OCI-M1 (cell line): ENCODE measurements around the gene TRIM62.
"Not testable (repeated sequence)": the region's sequence is repeated elsewhere in the genome, so short reads cannot be mapped to it uniquely, and the experiment has no call there.

Source experiments
- DNase-seq: peaks from one replicate; lab custom pipeline; 2025; lab: John Stamatoyannopoulos, UW

Gene TRIM62

DNA sequence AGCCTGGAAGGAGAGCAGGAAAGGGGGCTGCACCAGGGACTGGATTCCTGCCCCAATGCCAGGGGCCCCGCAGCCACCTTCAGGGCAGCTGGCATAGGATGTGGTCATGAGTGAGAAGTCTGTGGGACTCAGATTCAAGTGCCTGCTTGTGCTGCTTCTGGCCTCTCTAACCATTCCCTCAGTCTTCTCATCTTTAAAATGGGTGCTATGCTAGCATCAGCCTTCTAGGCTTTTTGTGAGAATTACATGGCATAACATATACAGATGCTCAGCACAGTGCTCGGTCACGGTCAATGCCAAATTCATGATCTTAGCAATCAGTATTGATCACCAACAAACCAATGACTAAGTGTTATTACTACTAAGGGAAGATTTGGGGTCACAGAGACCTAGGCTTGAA lies 23.5 kb downstream of the TRIM62 start:
- DNase-seq: no peak

DNA sequence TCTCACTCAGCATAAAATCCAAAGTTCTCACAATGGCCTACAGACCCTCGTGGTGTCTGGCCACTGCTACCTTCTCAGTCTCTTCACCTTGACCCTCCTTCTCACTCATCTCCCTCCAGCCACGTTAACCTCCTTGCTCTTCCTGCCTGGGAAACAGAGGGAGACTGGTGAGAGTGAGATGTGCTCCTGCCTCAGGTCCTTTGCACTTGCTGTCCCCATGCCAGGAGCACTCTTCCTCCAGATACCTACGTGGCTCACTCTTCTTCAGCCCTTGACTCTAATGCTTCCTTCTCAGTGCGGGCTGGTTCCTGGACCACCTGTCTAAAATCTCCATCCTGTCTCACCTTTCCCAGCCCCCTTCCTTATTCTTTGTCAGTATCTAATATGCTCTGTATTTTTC lies 24.7 kb downstream of the TRIM62 start:
- no peak for DNase-seq

DNA sequence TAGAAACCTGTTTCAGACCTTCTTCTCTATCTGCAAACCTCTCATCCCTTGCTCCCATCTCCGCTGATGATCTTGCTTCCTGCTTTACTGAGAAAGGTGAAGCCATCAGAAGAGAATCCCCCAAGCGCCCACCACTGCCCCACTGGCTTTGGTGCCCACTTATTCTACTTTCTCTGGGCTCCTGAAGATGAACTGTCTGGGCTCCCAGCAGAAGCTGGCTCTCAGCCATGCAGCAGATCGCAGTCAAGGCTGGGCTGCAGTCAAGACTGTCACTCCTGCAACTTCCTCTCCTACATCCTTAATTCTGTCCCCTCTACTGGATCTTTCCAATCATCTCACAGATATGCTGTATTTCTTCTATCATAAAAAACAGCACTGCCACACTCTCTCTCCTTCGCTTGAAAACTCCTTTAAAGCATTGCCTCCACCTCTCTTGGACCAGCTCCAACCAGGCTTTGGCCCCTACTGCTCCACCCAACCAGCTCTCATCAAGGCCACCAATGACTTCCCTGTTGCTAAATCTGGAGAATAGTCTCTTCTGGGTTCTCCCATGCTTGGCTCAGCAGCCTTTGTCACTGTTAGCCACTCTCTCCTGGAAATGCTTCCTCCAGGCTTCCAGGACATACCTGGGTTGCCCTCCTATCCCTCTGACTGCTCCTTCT lies 25.8 kb downstream of the TRIM62 start:
- DNase-seq: no peak

DNA sequence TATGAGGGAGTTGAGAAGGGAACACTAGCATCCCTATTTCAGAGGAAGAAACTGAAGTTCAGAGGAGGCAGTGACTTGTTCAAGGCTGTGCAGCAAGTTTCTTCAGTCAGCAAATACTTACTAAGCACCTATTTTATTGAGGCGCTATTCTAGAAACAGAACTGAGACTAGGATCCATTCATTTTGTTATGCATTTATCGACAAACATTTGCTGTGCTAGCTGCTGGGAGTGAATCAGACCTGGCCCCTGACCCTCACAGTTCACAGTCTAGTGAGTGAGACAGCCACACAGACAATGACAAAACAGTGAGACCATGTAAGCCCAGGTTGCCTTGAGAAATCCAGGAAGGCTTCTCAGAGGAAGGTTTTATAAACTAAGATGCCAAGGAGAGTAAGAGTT lies 28.2 kb downstream of the TRIM62 start:
- no peak for DNase-seq

DNA sequence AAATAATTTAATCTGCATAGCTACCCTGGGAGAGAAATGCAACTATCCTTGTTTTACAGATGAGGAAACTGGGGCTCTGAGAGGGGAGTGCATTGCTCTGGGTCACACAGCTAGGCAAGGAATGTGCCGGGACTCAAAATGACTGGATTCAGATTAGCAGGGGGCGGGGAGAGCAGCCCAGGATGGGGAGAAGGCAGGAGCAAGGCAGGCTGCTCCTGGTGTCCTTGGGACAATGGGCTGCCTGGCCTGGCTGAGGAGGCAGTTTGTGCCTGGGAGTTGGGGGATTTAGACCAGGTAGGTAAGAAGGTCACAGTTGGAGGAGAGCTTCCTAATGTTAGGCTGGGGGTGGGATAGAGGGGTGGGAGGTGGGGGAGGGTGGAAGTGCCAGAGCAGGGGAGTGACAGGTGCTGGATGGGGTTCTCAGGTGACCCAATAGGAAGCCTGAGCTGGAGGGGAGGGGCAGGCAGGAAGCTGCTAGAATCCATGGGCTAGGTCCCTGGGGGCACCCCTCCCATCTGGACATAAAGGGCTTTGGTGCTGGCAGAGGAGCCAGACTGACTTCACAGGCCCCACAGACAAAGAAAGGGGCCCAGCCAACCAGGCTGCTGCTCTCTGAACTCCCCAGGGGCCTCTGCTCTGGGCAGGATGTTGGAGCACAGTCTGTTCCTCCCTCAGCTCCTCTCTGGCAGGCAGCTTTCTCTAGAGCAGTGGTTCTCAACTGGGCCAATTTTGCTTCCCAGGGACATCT lies 29.0 kb downstream of the TRIM62 start:
- no peak for DNase-seq

DNA sequence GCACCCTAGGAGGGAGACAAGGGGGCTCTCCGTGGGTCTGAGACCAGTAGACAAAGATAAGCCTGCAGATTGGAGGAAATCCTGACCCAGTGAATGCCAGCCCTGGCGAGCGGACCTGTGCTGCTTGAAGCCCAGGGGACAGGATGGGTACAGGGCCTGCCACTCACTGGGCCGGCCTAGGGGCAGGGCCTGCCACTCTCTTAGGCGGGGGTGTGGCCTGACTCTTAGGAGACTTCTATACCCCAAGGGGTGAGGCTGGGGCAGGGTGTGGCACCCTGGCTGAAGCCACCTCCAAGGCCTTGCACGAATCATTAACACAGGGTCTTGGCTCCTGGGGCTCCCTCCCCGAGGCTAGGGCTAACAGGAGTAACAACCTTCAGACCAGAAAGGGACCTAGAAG lies 30.7 kb downstream of the TRIM62 start:
- DNase-seq: no peak

DNA sequence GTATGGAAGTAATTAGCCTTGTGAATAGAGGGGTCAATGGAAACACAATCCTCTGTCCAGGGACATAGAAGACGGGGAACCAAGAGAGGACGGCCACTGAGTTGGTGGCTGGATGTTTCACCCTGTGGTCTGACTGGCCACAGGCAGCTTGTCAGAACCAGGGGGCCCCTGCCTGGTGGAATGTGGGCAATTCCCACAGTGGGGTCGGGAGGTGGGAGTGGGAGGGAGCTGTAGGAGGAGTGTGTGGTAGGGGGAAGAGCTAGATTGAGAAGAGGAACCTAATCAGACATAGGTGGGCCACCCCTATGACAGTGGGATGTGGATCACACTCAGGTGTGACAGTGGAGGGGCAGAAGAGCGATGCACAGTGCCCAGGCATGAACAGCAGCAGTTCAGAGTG lies 31.3 kb downstream of the TRIM62 start:
- no peak for DNase-seq

DNA sequence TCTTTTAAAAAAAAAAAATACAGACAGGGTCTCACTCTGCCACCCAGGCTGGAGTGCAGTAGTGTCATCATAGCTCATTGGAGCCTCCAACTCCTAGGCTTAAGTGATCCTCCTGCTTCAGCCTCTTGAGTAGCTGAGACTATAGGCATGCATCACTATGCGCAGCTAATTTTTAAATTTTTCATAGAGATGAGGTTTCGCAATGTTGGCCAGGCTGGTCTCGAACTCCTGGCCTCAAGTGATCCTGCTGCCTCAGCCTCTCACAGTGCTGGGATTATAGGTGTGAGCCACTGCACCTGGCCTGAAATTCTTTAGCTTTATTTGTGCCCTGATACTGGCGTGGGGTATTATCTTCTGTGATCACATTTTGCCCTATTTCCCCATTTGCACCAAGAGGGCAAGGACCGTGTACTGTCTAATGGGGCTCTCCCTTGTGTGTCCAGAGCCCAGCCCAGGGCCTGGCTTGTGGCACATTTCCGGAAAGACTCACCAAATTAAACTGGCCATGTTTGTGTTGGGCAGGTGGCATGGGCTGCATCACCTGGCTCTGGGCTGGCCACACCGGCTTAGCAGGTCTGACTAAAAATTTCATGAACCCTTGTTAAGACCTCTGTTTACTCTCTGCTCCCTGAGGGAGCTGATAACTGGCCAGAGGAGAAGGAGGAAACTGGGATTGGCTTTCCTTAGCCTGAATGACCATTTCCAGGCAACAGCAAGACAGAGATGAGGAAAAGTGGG lies 32.2 kb downstream of the TRIM62 start:
- DNase-seq: no peak

DNA sequence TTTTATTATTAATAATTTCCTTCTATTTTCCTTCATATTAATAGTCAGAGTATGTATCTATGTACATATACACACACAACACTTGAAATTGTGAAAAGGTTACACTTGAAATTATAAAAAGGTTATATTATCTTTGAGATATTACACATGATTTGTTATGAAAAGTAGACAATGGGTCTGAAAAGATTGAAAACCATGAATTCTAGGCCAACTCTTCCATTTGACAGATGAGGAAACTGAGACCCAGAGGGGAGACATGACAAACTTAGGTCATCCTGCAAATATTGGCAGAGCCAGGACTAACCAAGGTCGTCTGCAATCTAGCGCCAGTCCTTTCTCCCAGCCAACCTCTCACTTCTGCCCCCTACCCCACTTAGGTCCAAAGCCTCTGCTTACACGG lies 33.2 kb downstream of the TRIM62 start:
- no peak for DNase-seq

DNA sequence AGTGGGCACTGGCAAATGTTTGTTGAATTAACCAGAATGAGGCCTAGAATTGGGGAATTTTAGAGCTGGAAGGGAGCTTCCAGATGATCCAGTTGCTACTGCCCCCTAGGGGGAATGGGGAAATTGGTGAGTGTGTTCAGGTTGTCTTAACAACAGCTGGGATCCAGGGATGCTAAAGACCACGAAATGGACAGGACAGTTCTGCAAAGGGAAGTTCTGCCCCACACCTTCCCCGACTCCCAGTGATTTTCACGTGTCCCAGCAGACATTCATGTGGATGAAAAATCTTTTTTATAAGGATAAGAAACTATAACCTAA lies 33.9 kb downstream of the TRIM62 start:
- DNase-seq: peak; percentile 49

DNA sequence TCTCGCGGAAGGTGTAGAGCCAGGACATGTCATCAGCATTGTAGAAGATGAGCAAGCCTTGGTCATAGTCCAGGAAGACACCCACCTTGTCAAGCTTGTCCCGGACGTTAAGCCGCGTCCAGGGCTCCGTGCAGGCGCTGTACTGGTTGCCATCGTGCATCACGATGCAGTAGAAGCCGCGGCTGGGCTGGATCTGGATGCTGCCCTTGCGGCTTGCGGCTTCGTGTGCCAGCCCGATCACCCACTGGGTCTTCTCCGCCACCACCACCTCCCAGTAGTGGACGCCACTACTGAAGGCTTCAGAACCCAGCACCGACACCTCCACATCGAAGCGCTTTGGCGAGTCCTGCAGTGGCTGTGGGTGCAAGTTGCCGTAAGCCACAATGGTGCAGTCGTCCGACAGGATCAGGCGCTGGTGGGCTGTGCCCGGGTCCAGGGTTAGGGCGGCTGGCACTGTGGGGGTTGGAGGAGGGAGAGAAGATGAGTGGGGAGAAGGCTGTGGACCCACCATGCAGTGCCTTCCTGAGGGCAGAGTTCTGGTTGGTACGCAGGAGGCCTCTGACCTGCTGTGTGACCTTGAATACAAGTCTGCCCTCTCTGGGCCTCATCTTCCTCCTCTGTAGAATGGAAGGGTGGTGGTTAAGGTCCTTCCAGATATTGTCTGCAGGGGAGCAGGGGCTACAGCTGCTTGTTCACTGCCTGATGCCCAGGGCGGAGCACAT lies 34.4 kb downstream of the TRIM62 start:
- DNase-seq: no peak

DNA sequence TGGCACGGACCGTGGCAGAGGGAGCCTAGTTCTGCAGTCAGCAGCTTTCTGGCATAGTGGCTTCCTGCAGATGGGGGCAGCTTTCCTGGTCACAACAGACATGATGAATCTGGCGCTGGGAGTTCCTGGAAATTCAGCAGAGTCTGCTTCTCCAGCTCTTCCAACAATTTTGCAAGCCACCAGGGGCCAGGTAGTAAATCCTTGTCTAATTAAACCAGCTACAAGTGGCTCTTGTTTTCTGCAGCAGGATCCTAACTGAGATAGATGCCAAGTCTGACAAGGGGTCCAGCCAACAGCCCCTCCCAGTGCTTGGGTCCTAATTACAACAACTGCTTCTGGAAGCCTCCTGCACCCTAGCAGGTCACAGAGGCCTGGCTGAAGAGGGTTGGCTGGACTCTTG lies 35.8 kb downstream of the TRIM62 start:
- DNase-seq: no peak

DNA sequence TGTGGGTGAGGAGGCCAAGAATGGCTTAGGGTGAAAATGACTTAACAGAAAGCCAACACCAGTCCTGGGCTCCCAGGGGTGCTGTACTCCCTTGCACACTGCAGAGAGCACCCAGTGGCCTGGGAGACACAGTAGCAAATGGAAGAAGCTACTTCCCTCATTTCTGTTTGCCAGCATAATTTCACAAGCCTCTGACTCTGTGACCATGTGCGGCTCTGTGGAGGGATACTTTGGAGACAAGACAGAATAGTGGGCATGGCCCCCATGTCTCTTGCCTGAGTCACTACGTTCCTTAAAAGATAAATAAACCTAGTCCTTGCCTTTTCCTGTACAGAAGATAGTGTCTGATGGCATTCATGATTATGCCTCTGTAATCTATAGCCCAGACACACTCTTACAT lies 38.1 kb downstream of the TRIM62 start:
- peak; percentile 43 for DNase-seq

DNA sequence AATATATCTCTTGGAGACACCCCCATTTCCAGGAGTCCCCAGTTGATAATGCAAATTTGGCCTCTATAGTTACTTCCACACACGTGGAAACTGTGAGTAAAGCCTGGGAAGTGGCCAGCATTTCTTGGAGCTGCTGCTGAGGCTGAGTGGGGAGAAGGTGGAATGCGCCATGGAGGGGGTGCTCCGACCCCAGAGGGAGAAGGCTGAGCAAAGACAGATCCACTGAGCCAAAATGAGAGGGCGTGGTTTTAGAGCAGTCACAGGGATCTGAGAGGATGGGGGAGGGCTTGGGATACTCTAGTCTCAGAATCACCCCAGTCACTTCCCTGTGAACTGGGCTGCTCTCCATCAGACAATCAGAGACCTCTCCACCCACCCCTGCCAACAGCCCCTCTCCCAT lies 38.7 kb downstream of the TRIM62 start:
- peak; percentile 42 for DNase-seq

DNA sequence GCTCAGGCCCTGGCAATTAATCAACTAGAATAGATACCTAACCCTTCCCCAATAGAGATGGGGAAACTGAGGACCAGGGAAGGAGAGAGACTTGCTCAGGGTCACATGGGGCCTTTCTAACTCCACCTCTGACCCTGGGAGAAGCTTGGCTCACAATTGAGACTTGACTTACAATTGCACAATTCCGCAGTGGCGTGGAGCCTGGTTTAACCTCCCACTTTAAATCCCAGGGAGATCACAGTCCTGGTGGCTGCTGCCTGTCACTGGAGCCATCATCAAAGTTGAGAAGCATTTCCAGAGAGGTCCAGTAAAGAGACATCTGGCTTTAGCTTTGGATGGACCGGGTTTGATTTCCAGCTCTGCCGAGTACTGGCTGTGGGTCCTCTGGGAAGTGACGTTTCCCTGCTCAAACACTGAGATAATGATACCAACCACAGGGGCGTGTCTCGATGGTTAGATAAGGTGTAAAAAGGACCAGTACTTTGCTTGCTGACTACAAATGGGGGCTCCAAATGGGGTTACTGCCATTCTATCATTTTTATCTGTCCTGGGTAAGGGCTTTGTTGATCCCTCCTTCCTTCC lies 39.3 kb downstream of the TRIM62 start:
- DNase-seq: peak; percentile 34

DNA sequence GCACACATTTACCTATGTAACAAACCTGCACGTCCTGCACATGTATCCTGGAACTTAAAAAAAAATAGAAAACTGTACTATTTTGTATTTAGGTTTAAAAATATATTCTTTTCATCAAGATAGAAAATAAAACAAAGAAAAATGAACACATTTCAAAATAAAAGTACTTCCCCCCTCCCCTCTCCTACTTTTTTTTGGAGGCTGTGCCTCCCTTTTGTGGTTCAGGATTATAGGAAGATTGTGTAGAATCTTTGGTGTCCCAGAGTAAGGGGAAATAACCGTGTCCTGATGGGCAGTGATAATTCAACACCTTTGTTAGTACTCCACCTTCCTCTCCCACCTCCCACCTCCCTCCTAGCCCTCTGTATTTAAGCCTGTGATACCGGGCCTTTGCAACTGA lies 40.1 kb downstream of the TRIM62 start:
- DNase-seq: no peak

DNA sequence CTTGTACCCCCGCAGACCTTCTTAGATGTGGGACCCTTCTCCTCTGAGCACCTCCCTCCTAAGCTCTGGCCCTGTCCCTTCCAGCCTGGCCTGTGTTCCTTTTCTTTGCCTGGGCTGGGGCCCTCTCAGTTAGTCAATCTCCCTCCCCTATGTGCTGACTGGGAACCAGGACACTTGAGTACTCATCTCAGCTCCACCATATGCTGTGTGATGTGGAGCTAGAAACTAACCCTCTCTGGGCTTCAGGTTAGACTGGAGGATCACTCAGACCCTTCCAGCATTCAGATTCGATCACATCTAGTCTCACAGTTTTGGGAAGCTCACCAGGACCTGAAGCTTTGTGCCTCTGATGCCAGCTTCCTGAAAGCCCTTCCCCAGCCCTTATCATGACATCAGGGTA lies 40.6 kb downstream of the TRIM62 start:
- peak; percentile 10 for DNase-seq

DNA sequence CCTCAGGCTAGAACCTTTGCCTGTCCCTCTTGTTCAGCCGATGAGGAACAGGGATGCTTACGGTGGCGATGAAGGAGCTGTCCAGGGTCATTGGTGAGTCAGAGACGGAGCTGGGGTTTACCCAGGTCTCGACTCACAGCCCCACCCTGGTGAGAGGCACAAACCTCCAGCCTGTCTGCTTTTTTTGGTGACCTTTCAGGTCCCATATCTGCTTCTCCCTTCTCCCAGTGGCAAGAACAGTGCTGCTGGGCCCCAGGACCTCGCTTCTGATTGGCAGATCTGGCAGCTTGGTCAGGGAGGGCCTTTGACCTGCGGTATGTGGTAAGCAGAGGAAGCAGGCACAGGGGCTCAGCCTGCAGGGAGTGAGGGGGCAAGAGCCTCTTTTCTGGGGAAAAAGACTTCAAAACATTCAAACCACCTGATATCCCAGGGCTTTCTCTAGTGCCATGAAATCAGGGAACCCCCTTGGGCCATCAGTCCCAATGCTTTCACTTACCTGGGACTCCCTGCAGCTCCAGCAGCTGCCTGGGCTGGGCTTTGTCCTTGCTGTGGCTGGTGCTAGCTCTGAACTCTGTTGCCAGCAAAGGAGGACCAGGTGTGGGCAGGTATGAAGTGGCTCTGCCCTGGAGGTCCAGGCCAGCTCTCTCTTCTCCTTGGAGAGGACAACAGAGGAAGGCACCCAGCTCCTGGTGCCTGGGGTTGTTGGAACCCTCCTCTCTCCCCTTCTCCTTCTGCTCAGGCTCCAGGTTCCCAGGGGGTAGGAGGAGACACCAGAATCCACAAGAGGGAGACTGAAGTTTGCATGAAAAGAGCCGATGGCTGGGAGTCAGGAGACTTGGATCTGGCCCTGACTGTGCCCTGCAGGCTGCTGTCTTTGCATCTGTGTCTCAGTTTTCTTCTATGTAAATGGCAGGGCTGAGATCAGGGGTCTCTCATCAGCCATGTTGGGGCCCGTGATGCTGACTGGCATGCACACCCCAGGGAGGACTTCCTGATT lies 41.4 kb downstream of the TRIM62 start:
- peak; percentile 50 for DNase-seq

DNA sequence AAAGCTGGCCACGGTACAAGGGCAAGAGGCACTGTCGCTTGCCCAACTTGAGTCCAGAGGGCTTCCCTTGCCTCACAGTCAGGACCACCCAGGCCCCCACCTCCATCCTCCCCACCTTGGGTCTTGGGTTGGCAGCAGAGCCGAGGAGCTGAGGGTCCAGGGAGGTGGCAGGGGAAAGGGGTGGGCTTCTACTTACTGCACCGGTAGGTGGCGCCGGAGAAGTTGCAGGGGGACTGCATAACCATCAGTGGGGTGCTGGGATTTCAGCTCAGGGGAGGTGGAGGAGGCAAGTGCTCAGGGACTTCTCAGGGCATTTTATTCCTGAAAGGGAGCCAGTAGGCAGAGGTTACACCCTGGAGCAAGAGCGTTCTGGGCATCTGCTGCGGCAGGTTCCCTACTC lies 44.0 kb downstream of the TRIM62 start:
- peak; percentile 13 for DNase-seq

DNA sequence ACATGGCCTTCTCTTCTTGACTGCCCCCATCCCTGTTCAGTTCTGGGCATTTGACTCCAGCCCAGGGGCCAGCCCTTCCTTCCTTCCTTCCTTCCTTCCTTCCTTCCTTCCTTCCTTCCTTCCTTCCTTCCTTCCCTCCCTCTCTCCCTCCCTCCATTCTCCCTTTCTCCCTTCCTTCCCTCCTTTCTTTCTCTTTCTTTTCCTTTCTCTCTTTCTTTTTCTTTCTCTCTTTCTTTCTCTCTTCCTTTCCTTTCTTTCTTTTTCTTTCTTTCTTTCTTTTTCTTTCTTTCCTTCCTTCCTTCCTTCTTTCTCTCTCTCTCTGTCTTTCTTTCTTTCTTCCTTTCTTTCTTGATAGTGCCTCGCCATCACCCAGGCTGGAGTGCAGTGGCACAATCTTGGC lies 45.8 kb downstream of the TRIM62 start:
- not testable (repeated sequence) for DNase-seq

DNA sequence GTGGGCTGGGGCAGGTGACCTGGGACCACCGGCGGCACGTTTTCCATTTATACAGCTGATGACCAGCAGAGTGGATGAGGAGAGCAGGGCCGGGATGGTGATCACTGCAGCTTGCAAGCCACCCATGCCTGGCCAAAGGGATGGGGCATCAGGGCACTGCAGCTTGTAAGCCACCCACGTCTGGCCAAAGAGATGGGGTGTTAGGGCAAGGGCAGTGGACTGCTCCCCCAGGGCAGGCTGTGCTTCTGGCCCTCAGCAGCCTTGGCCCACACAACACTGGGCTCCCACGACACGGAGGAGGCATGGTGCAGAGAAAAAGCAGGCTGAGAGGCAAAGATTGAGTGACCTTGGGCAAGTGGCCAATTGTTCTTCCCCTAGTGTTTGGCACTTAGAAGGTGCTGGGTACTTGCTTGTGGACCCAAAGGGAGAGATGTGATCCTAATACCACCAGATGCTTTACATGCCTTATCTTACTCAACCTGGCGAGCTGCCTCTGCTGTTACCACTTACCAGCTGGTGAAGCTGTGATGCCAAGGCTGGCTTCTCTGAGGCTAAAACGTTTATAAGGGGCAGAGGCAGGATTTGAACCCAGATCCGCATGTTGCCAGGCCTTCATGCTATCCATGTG lies 48.3 kb downstream of the TRIM62 start:
- DNase-seq: no peak
